Mesenchymal stem cell (in vitro differentiated cells and primary cell): ENCODE data around the gene C21orf58. TPM values are rescaled to one million over a fixed set of nuclear protein-coding genes. Genes with fewer than 3 reads are reported as not detected.
"Not testable (repeated sequence)": the region's sequence is repeated elsewhere in the genome, so short reads cannot be mapped to it uniquely, and the experiment has no call there.

ENCODE experiments used
- DNase-seq: peaks from one replicate; pipeline ENCODE4 v3.0.0-alpha.2; 2013
- H2AFZ ChIP-seq: one replicate; pipeline ENCODE4 v1.6.1; 2013; ENCODE audit warnings: low read depth, mild to moderate bottlenecking, control low read depth, inconsistent platforms, low read length, moderate library complexity
- H2AK5ac ChIP-seq: 2 replicates; pipeline ENCODE4 v1.6.1; 2013; ENCODE audit warnings: low read length, moderate library complexity, mild to moderate bottlenecking, inconsistent platforms; ENCODE audit not compliant: severe bottlenecking
- H2BK120ac ChIP-seq: one replicate; pipeline ENCODE4 v1.6.1; 2013; ENCODE audit warnings: low read depth, mild to moderate bottlenecking, inconsistent platforms, low read length, moderate library complexity
- H2BK12ac ChIP-seq, 2 experiments: one replicate each; pipeline ENCODE4 v1.6.1; 2013; ENCODE audit warnings: inconsistent platforms in 2 of 2, low read length in 2 of 2, mild to moderate bottlenecking in 2 of 2, moderate library complexity in 2 of 2, control low read depth in 1 of 2
- H2BK15ac ChIP-seq: one replicate; pipeline ENCODE4 v1.6.1; 2013; ENCODE audit warnings: mild to moderate bottlenecking, low read depth, inconsistent platforms; ENCODE audit not compliant: poor library complexity, severe bottlenecking
- H2BK5ac ChIP-seq: 2 replicates; pipeline ENCODE4 v1.6.1; 2013; ENCODE audit warnings: low read depth, mild to moderate bottlenecking, low read length, control low read depth, inconsistent platforms; ENCODE audit not compliant: poor library complexity, severe bottlenecking
- H3K14ac ChIP-seq, 2 experiments: one replicate each; pipeline ENCODE4 v1.6.1; 2013; ENCODE audit warnings: inconsistent platforms in 2 of 2, low read length in 2 of 2, control low read depth in 1 of 2, mild to moderate bottlenecking in 1 of 2, moderate library complexity in 1 of 2
- H3K18ac ChIP-seq, 2 experiments: one replicate each; pipeline ENCODE4 v1.6.1; 2013; ENCODE audit warnings: inconsistent platforms in 2 of 2, low read length in 2 of 2, control low read depth in 1 of 2, low read depth in 1 of 2, mild to moderate bottlenecking in 1 of 2
- H3K23ac ChIP-seq, 2 experiments: one replicate each; pipeline ENCODE4 v1.6.1; 2013; ENCODE audit warnings: inconsistent platforms in 2 of 2, low read length in 2 of 2, mild to moderate bottlenecking in 2 of 2, moderate library complexity in 2 of 2, control low read depth in 1 of 2
- H3K27ac ChIP-seq: 2 replicates; pipeline ENCODE4 v1.5.1; 2013; ENCODE audit warnings: mild to moderate bottlenecking, moderate library complexity, low read length, control low read depth, inconsistent platforms; ENCODE audit not compliant: poor library complexity, severe bottlenecking
- H3K27me3 ChIP-seq, 2 experiments: 2 replicates each; pipeline versions ENCODE4 v1.6.1 to v1.7.0; 2013; ENCODE audit warnings: low read length in 2 of 2, mild to moderate bottlenecking in 2 of 2, moderate library complexity in 2 of 2, control low read depth in 1 of 2, inconsistent platforms in 1 of 2; ENCODE audit not compliant: control insufficient read depth in 1 of 2, insufficient read depth in 1 of 2
- H3K36me3 ChIP-seq, 2 experiments: 2 replicates each; pipeline versions ENCODE4 v1.6.1 to v1.7.0; 2013; ENCODE audit warnings: low read length in 2 of 2, control low read depth in 1 of 2, inconsistent platforms in 1 of 2, low read depth in 1 of 2, mild to moderate bottlenecking in 1 of 2; ENCODE audit not compliant: insufficient read depth in 2 of 2, control insufficient read depth in 1 of 2
- H3K4ac ChIP-seq, 2 experiments: one replicate each; pipeline ENCODE4 v1.6.1; 2013; ENCODE audit warnings: inconsistent platforms in 2 of 2, low read length in 2 of 2, mild to moderate bottlenecking in 2 of 2, moderate library complexity in 2 of 2, control low read depth in 1 of 2, low read depth in 1 of 2
- H3K4me1 ChIP-seq: 2 replicates; pipeline ENCODE4 v1.6.1; 2013; ENCODE audit warnings: low read depth, low read length, control low read depth; ENCODE audit not compliant: control insufficient read depth, insufficient read depth
- H3K4me2 ChIP-seq: 2 replicates; pipeline ENCODE4 v1.6.1; 2013; ENCODE audit warnings: low read length, mild to moderate bottlenecking, inconsistent platforms; ENCODE audit not compliant: poor library complexity, severe bottlenecking
- H3K4me3 ChIP-seq, 2 experiments: 2 replicates each; pipeline versions ENCODE4 v1.5.1 to v1.7.0; 2013; ENCODE audit warnings: low read length in 2 of 2, mild to moderate bottlenecking in 2 of 2, control low read depth in 1 of 2, low read depth in 1 of 2; ENCODE audit not compliant: insufficient read depth in 1 of 2
- H3K79me1 ChIP-seq: replicated peaks from 2 replicates; pipeline ENCODE4 v1.6.1; 2013; ENCODE audit warnings: mild to moderate bottlenecking, control low read depth, low read length, inconsistent platforms; ENCODE audit not compliant: poor library complexity, severe bottlenecking
- H3K9ac ChIP-seq: 2 replicates; pipeline ENCODE4 v1.7.0; 2013; ENCODE audit warnings: mild to moderate bottlenecking, low read length, moderate library complexity
- H3K9me3 ChIP-seq: 2 replicates; pipeline ENCODE4 v1.7.0; 2013; ENCODE audit warnings: mild to moderate bottlenecking, low read length; ENCODE audit not compliant: control insufficient read depth
- H4K8ac ChIP-seq: one replicate; pipeline ENCODE4 v1.6.1; 2013; ENCODE audit warnings: inconsistent platforms, mild to moderate bottlenecking, low read length, moderate library complexity
- H4K91ac ChIP-seq: one replicate; pipeline ENCODE4 v1.6.1; 2013; ENCODE audit warnings: mild to moderate bottlenecking, low read length, inconsistent platforms
- WGBS: methylation state at CpG from one replicate; pipeline ENCODE4 v1.1.7; 2013; ENCODE audit warnings: mixed read lengths; 5-methylcytosine and 5-hydroxymethylcytosine counted together
- polyA plus RNA-seq, 2 experiments: library from polyadenylated mRNA; stranded (reverse); fragments of 200-250 nt; gene quantifications; one replicate each; pipeline ENCODE4 v1.2.3, GENCODE V29; 2013

The C21orf58 gene
- 2.0 TPM for polyA plus RNA-seq (2013, experiment 1 of 2)
- polyA plus RNA-seq (2013, experiment 2 of 2), result 1.7 TPM

GRCh38 chr21:46323710-46324389 lies at the start of gene C21orf58, which contains the start of gene PCNT:
TSS of gene C21orf58 (minus strand) at chr21:46323870. CDS start at chr21:46322738, 1,132 bp downstream.
TSS of gene PCNT (plus strand) at chr21:46324156. CDS start at chr21:46324229, 73 bp downstream.
- WGBS, result 0% methylated on average over 53 of the region's 76 CpGs
- H3K27ac ChIP-seq, result peak within 1 kb of the TSS; percentile 84
- peak within 1 kb of the TSS; percentile 94 for H3K4me2 ChIP-seq
- H3K27me3 ChIP-seq, result no peaks in the 10 kb centered on the region
- H3K4me1 ChIP-seq, result peaks cover 11% of the 10 kb centered on the region
- H2BK12ac ChIP-seq, result no peak within 1 kb of the TSS
- peak within 1 kb of the TSS; percentile 92 for H3K9ac ChIP-seq
- H2BK120ac ChIP-seq, result peak within 1 kb of the TSS; percentile 21
- H3K14ac ChIP-seq, result peak within 1 kb of the TSS in 1 of 2 experiments; percentile 73
- peak within 1 kb of the TSS; percentile 54 for H2AFZ ChIP-seq
- H4K91ac ChIP-seq, result peak within 1 kb of the TSS; percentile 64
- H3K4me3 ChIP-seq, result peak within 1 kb of the TSS; percentile 92 to 98
- H3K4ac ChIP-seq, result peak within 1 kb of the TSS; percentile 58 to 77
- peak within 1 kb of the TSS; percentile 77 to 89 for H3K18ac ChIP-seq
- peak; percentile 97 for DNase-seq
- H3K9me3 ChIP-seq, result no peaks in the 10 kb centered on the region
- H2BK15ac ChIP-seq, result peak within 1 kb of the TSS; percentile 44
- peak within 1 kb of the TSS; percentile 22 for H2BK5ac ChIP-seq
- peaks cover 25% of the 10 kb centered on the region for H3K79me1 ChIP-seq
- no peak within 1 kb of the TSS for H2AK5ac ChIP-seq
- peak within 1 kb of the TSS; percentile 83 for H4K8ac ChIP-seq
- peak within 1 kb of the TSS in 1 of 2 experiments; percentile 79 for H3K23ac ChIP-seq
- peaks cover 10 to 16% of the 10 kb centered on the region in 2 experiments for H3K36me3 ChIP-seq

- H3K14ac ChIP-seq, H3K27me3 ChIP-seq, H3K18ac ChIP-seq, H3K23ac ChIP-seq, H3K9me3 ChIP-seq, DNase-seq, H3K4ac ChIP-seq, H3K9ac ChIP-seq, H3K27ac ChIP-seq, H3K4me1 ChIP-seq, H4K8ac ChIP-seq, H2BK120ac ChIP-seq, H2BK15ac ChIP-seq, H2AK5ac ChIP-seq, H3K4me3 ChIP-seq, H2BK5ac ChIP-seq, H3K4me2 ChIP-seq, H2BK12ac ChIP-seq, H2AFZ ChIP-seq, H4K91ac ChIP-seq: not testable (repeated sequence)
- peaks cover 17 to 42% of the 10 kb centered on the region in 2 experiments for H3K36me3 ChIP-seq
- 97% methylated on average over 10 of the region's 10 CpGs for WGBS
- H3K79me1 ChIP-seq, result peaks cover 37% of the 10 kb centered on the region
These were observed 49.3 kb upstream of the C21orf58 start for GRCh38 chr21:46372947-46373346.

DNA sequence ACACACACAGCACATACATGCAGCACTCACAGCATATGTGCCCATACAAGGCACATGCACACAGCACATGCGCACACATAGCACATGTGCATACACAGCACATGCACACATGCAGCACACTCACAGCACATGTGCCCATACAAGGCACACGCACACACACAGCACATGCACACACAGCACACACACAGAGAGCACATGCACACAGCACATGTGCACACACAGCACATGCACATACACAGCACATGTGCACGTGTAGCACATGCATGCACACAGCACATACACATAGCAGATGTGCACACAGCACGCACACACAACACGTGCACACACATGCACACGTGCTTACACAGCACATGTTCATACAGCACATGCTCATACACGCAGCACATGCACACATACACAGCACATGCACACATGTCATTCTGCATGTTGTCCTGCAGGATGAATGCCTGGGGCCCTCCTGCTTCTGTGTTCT lies 48.4 kb upstream of the C21orf58 start:
- Histone ChIP-seq H3K9me3 (no peaks in the 10 kb centered on the region), H3K27me3 (no peaks in the 10 kb centered on the region), H3K4ac (no peak overlapping the region), H3K4me3 (no peak overlapping the region), H3K4me1 (peaks cover 8% of the 10 kb centered on the region), H3K23ac (no peak overlapping the region), H3K79me1 (peaks cover 37% of the 10 kb centered on the region), H2AK5ac (no peak overlapping the region), H3K27ac (no peak overlapping the region), H2BK5ac (no peak overlapping the region), H3K14ac (peak overlapping the region in 1 of 2 experiments; percentile 72), H4K8ac (no peak overlapping the region), H4K91ac (peak overlapping the region; percentile 40), H3K4me2 (no peak overlapping the region), H3K9ac (no peak overlapping the region), H2BK120ac (no peak overlapping the region), H3K36me3 (peaks cover 25 to 46% of the 10 kb centered on the region in 2 experiments), H2AFZ (no peak overlapping the region), H2BK15ac (no peak overlapping the region), H3K18ac (no peak overlapping the region), H2BK12ac (no peak overlapping the region)
- over 99% methylated on average over 7 of the region's 7 CpGs for WGBS
- DNase-seq, result no peak

GRCh38 chr21:46371204-46372013 lies 47.7 kb upstream of the C21orf58 start:
- no peaks in the 10 kb centered on the region for H3K9me3 ChIP-seq
- H2BK15ac ChIP-seq, result no peak overlapping the region
- H2AFZ ChIP-seq, result no peak overlapping the region
- H3K9ac ChIP-seq, result no peak overlapping the region
- no peak overlapping the region for H2BK120ac ChIP-seq
- no peak overlapping the region for H3K4ac ChIP-seq
- H3K27ac ChIP-seq, result no peak overlapping the region
- no peak overlapping the region for H2AK5ac ChIP-seq
- no peak overlapping the region for H3K18ac ChIP-seq
- H4K8ac ChIP-seq, result no peak overlapping the region
- peaks cover 40% of the 10 kb centered on the region for H3K79me1 ChIP-seq
- H3K36me3 ChIP-seq, result peaks cover 31 to 51% of the 10 kb centered on the region in 2 experiments
- H3K4me1 ChIP-seq, result peaks cover 8% of the 10 kb centered on the region
- whole genome bisulfite sequencing, result 98% methylated on average over 16 of the region's 16 CpGs
- no peak overlapping the region for H2BK12ac ChIP-seq
- no peak overlapping the region for H3K23ac ChIP-seq
- no peak overlapping the region for H2BK5ac ChIP-seq
- no peak for DNase-seq
- H3K4me3 ChIP-seq, result no peak overlapping the region
- no peak overlapping the region for H3K14ac ChIP-seq
- H3K4me2 ChIP-seq, result no peak overlapping the region
- H3K27me3 ChIP-seq, result no peaks in the 10 kb centered on the region
- H4K91ac ChIP-seq, result peak overlapping the region; percentile 40
